Suprapubic skin (tissue), 4 donors: ENCODE results near the gene CYP4F22. TPM values are rescaled to one million over a fixed set of nuclear protein-coding genes. Genes with fewer than 3 reads are reported as not detected.

Experiments
- DNase-seq, 2 donors: peaks; one replicate each; pipeline ENCODE4 v3.0.0-alpha.2; 2019; ENCODE audit warnings: low spot score in 2 of 2
- H3K27ac ChIP-seq: fragments of 200-600 bp; sonication (generic); one replicate; pipeline ENCODE4 v1.5.1; 2019
- H3K27me3 ChIP-seq: fragments of 200-600 bp; sonication (generic); one replicate; pipeline ENCODE4 v1.5.1; 2019
- H3K36me3 ChIP-seq: fragments of 200-600 bp; sonication (generic); one replicate; pipeline ENCODE4 v1.5.1; 2019
- H3K4me1 ChIP-seq: fragments of 200-600 bp; sonication (generic); one replicate; pipeline ENCODE4 v1.5.1; 2019
- H3K4me3 ChIP-seq: fragments of 200-600 bp; sonication (generic); one replicate; pipeline ENCODE4 v1.5.1; 2019; ENCODE audit warnings: mild to moderate bottlenecking
- H3K9me3 ChIP-seq: fragments of 200-600 bp; sonication (generic); one replicate; pipeline ENCODE4 v1.5.1; 2019
- CTCF ChIP-seq, 2 donors: fragments of 200-600 bp in 1 of 2; fragments of 450-650 bp in 1 of 2; sonication (generic) in 1 of 2; IDR thresholded peaks; one replicate each; pipeline ENCODE4 v1.5.1; 2016 to 2019; ENCODE audit warnings: antibody characterized with exemption in 2 of 2, mild to moderate bottlenecking in 1 of 2, moderate library complexity in 1 of 2
- EP300 ChIP-seq: sonication (generic); formaldehyde crosslinking; IDR thresholded peaks from one replicate; pipeline ENCODE4 v1.6.1; 2017; ENCODE audit warnings: antibody characterized with exemption
- POLR2A ChIP-seq, 2 donors: fragments of 450-650 bp; IDR thresholded peaks; one replicate each; pipeline ENCODE4 v1.6.1; 2017; ENCODE audit warnings: antibody characterized with exemption in 2 of 2, mild to moderate bottlenecking in 2 of 2, moderate library complexity in 2 of 2
- POLR2AphosphoS5 ChIP-seq, 3 donors: sonication (generic); formaldehyde crosslinking; IDR thresholded peaks; one replicate each; pipeline ENCODE4 v1.6.1; 2017; ENCODE audit warnings: antibody characterized with exemption in 3 of 3
- WGBS: methylation state at CpG from one replicate; pipeline ENCODE4 v1.1.5; 2018; 5-methylcytosine and 5-hydroxymethylcytosine counted together
- total RNA-seq, 4 donors: library from RNA; depleted of rRNA; stranded (reverse); fragments of >200 nt; gene quantifications; one replicate each; pipeline ENCODE4 v1.1.0, GENCODE V29; 2016

CYP4F22 gene
- total RNA-seq, 4 donors from 2014 or later = 26.0 to 77.7 (median 55.5) TPM

- TF ChIP-seq POLR2AphosphoS5 (IDR thresholded peaks at IDR 0.05) (no peak), POLR2A (IDR thresholded peaks at IDR 0.05) (no peak)
- Histone ChIP-seq H3K4me3 (no peak overlapping the region), H3K9me3 (peaks cover 4% of the 10 kb centered on the region), H3K4me1 (no peaks in the 10 kb centered on the region), H3K36me3 (no peaks in the 10 kb centered on the region), H3K27me3 (peaks cover 21% of the 10 kb centered on the region), H3K27ac (no peak overlapping the region)
- WGBS = 85% methylated on average over 20 of the region's 20 CpGs
- no peak for DNase-seq
Observed at GRCh38 chr19:15540435-15540834, 32.1 kb downstream of the CYP4F22 start.

GRCh38 chr19:15544283-15544682 lies 36.0 kb downstream of the CYP4F22 start:
- Histone ChIP-seq H3K4me1 (no peaks in the 10 kb centered on the region), H3K4me3 (no peak overlapping the region), H3K27me3 (peaks cover 14% of the 10 kb centered on the region), H3K36me3 (no peaks in the 10 kb centered on the region), H3K9me3 (peaks cover under 1% of the 10 kb centered on the region), H3K27ac (no peak overlapping the region)
- TF ChIP-seq POLR2A (IDR thresholded peaks at IDR 0.05) = no peak
- no peak for TF ChIP-seq CTCF (IDR thresholded peaks at IDR 0.05)
- no peak for TF ChIP-seq POLR2AphosphoS5 (IDR thresholded peaks at IDR 0.05)
- TF ChIP-seq EP300 = no peak
- DNase-seq = no peak

GRCh38 chr19:15544970-15545369 lies 36.6 kb downstream of the CYP4F22 start:
- no peak for TF ChIP-seq EP300
- TF ChIP-seq POLR2A (IDR thresholded peaks at IDR 0.05) = no peak
- no peak for TF ChIP-seq POLR2AphosphoS5 (IDR thresholded peaks at IDR 0.05)
- no peak for TF ChIP-seq CTCF (IDR thresholded peaks at IDR 0.05)
- no peak overlapping the region for H3K27ac ChIP-seq
- no peak for DNase-seq
- H3K36me3 ChIP-seq = no peaks in the 10 kb centered on the region
- WGBS = 94% methylated on average over 1 of the region's 1 CpG
- H3K4me1 ChIP-seq = no peaks in the 10 kb centered on the region
- no peaks in the 10 kb centered on the region for H3K9me3 ChIP-seq
- H3K27me3 ChIP-seq = peaks cover 19% of the 10 kb centered on the region
- H3K4me3 ChIP-seq = no peak overlapping the region

GRCh38 chr19:15548648-15549047 lies 40.3 kb downstream of the CYP4F22 start:
- Histone ChIP-seq H3K27ac (no peak overlapping the region), H3K9me3 (no peaks in the 10 kb centered on the region), H3K36me3 (no peaks in the 10 kb centered on the region), H3K4me3 (no peak overlapping the region), H3K27me3 (peaks cover 37% of the 10 kb centered on the region), H3K4me1 (peaks cover 9% of the 10 kb centered on the region)
- WGBS = 89% methylated on average over 2 of the region's 2 CpGs
- no peak for DNase-seq
- TF ChIP-seq POLR2AphosphoS5 (IDR thresholded peaks at IDR 0.05) = no peak
- TF ChIP-seq POLR2A (IDR thresholded peaks at IDR 0.05) = no peak
- no peak for TF ChIP-seq CTCF (IDR thresholded peaks at IDR 0.05)
- no peak for TF ChIP-seq EP300

- Histone ChIP-seq H3K27ac (no peak overlapping the region), H3K27me3 (peaks cover 37% of the 10 kb centered on the region), H3K36me3 (no peaks in the 10 kb centered on the region), H3K4me1 (peaks cover 9% of the 10 kb centered on the region), H3K9me3 (no peaks in the 10 kb centered on the region), H3K4me3 (no peak overlapping the region)
- WGBS = 94% methylated on average over 5 of the region's 5 CpGs
- no peak for TF ChIP-seq POLR2AphosphoS5 (IDR thresholded peaks at IDR 0.05)
- no peak for TF ChIP-seq EP300
- TF ChIP-seq CTCF (IDR thresholded peaks at IDR 0.05) = no peak
- no peak for TF ChIP-seq POLR2A (IDR thresholded peaks at IDR 0.05)
- no peak for DNase-seq
Observed at GRCh38 chr19:15549581-15549980, 41.3 kb downstream of the CYP4F22 start.

- 69% methylated on average over 3 of the region's 3 CpGs for WGBS
Observed at GRCh38 chr19:15550273-15550672, 41.9 kb downstream of the CYP4F22 start.

More at GRCh38 chr19:15550273-15550672, 41.9 kb downstream of the CYP4F22 start:
- no peaks in the 10 kb centered on the region for H3K36me3 ChIP-seq
- DNase-seq = no peak
- H3K27ac ChIP-seq = no peak overlapping the region
- no peaks in the 10 kb centered on the region for H3K9me3 ChIP-seq
- no peak for TF ChIP-seq POLR2AphosphoS5 (IDR thresholded peaks at IDR 0.05)
- no peak for TF ChIP-seq CTCF (IDR thresholded peaks at IDR 0.05)
- TF ChIP-seq POLR2A (IDR thresholded peaks at IDR 0.05) = no peak
- TF ChIP-seq EP300 = no peak
- H3K4me1 ChIP-seq = peaks cover 9% of the 10 kb centered on the region
- peaks cover 37% of the 10 kb centered on the region for H3K27me3 ChIP-seq
- H3K4me3 ChIP-seq = no peak overlapping the region
